GM18951 (cell line): ENCODE results near the gene CHMP3.

ENCODE experiments used
- POLR2A ChIP-seq: IDR thresholded peaks from 4 replicates; pipeline ENCODE4 v1.6.1; 2011; ENCODE audit warnings: mild to moderate bottlenecking; ENCODE audit not compliant: insufficient read length, insufficient read depth; ENCODE audit errors: extremely low read depth
- in situ Hi-C: fragments of 300-500 bp; cut with MboI; formaldehyde crosslinking; loops from one replicate; pipeline ENCODE4 v1.12.0; 2022; ENCODE audit warnings: low sequenced_read_pairs, mixed read lengths, inconsistent platforms; ENCODE audit not compliant: unreplicated experiment

CHMP3 gene

DNA sequence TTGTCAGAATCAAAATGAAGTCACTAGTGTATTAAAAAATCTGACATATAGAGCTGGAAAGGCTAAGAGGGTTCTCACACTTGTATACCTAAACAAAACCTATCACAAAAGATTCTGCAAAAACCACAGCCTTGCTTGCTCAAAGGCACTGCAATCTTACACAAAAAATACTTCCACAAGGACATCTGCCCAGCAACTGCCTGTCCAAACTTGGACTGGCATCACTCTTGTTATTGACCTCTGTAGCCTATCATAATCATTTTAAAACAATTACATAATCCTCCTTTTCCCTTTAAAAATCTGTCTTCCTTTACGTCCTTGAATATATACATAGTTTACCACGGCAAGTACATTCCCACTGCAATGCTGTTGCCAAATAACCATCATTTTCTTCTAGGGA, 19.9 kb downstream of the CHMP3 start:
- TF ChIP-seq POLR2A, result no peak
- in situ Hi-C loops, result no loop called here

DNA sequence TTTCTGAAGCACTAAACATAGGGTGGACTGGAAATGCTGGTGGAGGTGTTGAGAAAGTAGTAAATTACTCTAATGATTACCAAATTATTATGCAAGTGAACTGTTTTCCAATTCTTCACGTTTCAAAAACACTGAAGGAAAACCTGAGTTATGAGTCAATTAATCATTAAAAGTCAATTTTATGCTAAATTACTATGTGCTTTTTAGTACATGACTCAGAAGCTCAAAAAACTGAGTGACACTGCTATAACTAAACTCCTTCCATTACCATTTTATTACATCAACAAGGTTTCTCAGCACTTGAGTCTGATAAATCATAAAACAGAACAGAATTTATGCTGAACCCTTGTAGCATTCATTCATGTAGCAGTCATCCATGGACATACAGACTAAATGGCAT, 20.4 kb downstream of the CHMP3 start:
- no peak for TF ChIP-seq POLR2A
- in situ Hi-C loops, result no loop called here

GRCh38 chr2:86541334-86541733, 21.9 kb downstream of the CHMP3 start:
- in situ Hi-C loops, result no loop called here
- no peak for TF ChIP-seq POLR2A

DNA sequence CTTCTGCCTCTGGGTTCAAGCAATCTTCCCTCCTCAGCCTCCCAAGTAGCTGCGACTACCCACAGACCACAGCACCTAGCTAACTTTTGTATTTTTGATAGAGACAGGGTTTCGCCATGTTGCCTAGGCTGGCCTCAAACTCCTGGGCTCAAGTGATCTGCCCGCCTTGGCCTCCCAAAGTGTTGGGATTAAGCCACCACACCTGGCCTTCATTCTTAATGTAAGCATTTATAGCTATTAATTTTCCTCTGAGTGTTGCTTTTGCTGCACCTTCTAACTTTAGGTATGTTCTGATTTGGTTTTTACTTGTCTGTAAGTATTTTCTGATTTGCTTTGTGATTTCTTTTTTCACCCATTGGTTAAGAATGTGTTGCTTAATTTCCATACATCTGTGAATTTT, 29.7 kb downstream of the CHMP3 start:
- no peak for TF ChIP-seq POLR2A
- in situ Hi-C loops, result no loop called here

GRCh38 chr2:86525421-86526340, 37.6 kb downstream of the CHMP3 start:
- in situ Hi-C loops, result no loop called here
- no peak for TF ChIP-seq POLR2A

DNA sequence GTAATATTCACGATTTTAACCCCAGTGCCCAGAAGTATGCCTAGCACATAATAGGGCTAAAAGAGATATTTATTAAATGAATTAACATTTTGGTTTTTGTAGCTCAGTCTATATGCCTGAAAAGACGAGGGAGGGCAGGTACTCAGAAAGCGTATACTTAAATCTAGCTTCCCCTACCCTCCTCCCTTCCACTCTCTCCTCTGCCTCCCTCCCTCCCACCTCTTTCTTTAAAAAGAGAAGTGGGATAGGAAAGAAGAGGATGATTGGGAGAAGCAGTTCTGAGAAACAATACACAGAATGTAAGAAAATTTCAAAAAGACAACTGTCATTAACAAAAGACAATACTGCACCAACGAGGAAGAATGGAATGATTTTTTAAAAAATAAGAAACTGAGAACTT, 39.8 kb downstream of the CHMP3 start:
- in situ Hi-C loops, result no loop called here
- no peak for TF ChIP-seq POLR2A

GRCh38 chr2:86522711-86523110, 40.5 kb downstream of the CHMP3 start:
- TF ChIP-seq POLR2A, result no peak
- in situ Hi-C loops, result no loop called here

DNA sequence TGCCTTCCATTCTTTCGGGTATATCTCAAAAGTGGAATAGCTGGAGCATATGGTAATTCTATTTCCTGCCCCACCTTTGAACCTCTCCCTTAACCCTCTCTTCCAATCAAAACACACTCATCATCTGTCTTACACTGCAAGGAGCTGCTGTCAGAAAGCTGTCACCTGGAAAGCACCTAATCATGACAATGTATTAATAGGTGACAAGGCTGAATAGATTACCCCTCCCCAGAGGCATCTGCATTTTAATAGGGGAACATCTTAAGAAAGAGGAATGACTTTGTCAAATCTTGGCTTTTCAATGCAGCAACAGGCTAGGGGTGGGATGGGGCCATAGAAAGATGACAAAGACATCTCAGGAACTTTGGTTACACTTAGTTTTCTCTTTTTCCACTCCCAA, 41.3 kb downstream of the CHMP3 start:
- in situ Hi-C loops, result no loop called here
- no peak for TF ChIP-seq POLR2A

DNA sequence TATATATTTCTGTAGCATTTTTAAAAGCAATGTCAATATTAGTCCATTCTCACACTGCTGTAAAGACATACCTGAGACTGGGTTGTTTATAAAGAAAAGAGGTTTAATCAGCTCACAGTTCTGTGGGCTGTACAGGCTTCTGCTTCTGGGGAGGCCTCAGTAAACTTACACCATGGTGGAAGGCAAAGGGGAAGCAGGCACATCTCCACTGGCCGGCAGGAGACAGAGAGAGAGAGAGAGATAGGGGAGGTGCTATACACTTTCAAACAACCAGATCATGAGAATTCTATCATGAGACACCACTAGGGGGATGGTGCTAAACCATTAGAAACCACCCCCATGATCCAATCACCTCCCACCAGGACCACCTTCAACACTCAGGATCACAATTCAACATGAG, 43.1 kb downstream of the CHMP3 start:
- no peak for TF ChIP-seq POLR2A
- in situ Hi-C loops, result no loop called here

GRCh38 chr2:86519349-86519748, 43.9 kb downstream of the CHMP3 start:
- TF ChIP-seq POLR2A, result no peak
- in situ Hi-C loops, result no loop called here

DNA sequence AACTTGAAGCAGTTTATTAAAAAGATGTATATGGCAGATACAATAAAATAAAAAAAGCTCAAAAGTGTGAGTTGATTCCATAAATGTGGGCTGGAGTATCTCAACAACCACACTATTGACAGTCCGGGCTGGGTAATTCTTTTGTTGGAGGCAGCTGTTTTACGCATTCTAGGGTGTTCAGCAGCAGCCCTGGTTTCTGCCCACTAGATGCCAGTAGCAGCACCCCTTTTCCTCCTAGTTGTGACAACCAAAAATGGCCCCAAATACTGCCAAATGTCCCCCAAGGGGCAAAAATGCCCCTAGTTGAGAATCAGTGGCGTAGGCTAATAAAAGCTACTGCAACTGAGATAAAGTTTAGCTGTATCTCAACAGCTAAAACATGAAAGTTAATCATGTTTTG, 44.8 kb downstream of the CHMP3 start:
- in situ Hi-C loops, result no loop called here
- no peak for TF ChIP-seq POLR2A

DNA sequence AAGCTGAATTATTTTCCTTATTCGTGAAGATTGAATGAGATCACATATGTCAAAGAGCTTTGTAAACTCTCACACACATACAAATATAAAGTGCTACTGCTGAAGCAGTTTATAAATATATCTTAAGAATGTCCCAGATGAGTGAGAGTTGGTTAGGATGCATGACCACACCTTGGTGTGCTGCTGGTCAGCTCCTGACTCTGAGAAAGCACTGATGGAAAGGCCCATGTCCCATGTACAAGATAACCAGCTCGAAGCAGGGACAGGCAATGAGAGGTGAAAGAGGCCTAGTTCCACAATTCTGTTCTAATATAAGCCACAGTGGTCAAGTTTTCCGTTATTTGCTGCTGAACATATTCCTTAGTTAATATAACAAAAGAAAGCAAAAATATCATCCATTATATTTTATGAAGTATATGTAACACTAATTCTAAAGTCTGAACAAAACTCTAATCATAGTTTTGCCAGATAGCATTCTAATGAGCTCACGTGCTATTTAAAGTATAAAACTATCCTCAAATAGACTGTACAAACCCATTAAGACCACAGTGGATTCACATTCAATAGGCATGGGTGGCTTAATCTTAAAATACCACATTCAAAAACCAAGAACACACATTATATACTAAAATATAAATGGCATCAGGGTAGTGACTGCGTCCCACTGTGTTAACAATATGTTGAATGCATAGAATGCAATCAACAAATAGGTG, 49.1 kb downstream of the CHMP3 start:
- in situ Hi-C loops, result no loop called here
- TF ChIP-seq POLR2A, result no peak

- TF ChIP-seq POLR2A, result no peak
- in situ Hi-C loops, result no loop called here
These were observed 50.4 kb downstream of the CHMP3 start for GRCh38 chr2:86512892-86513291.

- TF ChIP-seq POLR2A, result no peak
- in situ Hi-C loops, result no loop called here
These were observed 51.2 kb downstream of the CHMP3 start for GRCh38 chr2:86512034-86512433.

GRCh38 chr2:86510436-86510933, 52.8 kb downstream of the CHMP3 start:
- no peak for TF ChIP-seq POLR2A
- in situ Hi-C loops, result no loop called here
